ENCODE results near the gene MIOS.

Gene MIOS

GRCh38 chr7:7641129-7641663 lies 74.5 kb downstream of the MIOS start:
- peak overlapping the region; percentile 84 for H3K27ac ChIP-seq
- TF ChIP-seq ZFX (IDR thresholded peaks at IDR 0.05) (no peak), CTCF (conservative IDR thresholded peaks at IDR 0.05) (no peak)

DNA sequence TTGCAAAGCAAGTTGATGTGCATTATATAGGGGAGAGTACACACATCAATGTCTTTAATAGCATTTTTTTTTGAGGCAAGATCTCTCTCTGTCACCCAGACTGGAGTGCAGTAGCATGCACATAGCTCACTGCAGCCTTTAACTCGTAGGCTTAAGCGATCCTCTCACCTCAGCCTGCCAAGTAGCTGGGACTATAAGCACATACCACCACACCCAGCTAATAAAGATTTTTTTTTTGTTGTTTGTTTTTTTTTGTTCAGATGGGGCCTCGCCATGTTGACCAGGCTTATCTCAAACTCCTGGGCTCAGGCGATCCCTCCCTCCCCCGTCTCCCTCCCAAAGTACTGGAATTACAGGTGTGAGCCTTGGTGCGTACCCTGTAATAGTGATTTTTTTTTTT lies 75.4 kb downstream of the MIOS start:
- TF ChIP-seq ZFX (IDR thresholded peaks at IDR 0.05): no peak
- TF ChIP-seq CTCF (conservative IDR thresholded peaks at IDR 0.05): no peak
- peak overlapping the region; percentile 27; the same call in 1 of the 2 replicates for H3K27ac ChIP-seq

- TF ChIP-seq ZFX (IDR thresholded peaks at IDR 0.05) (no peak), CTCF (conservative IDR thresholded peaks at IDR 0.05) (no peak)
- no peak overlapping the region for H3K27ac ChIP-seq
Observed at GRCh38 chr7:7647495-7648036, 80.9 kb downstream of the MIOS start.

- H3K27ac ChIP-seq: no peak overlapping the region
- no peak for TF ChIP-seq ZFX (IDR thresholded peaks at IDR 0.05)
- TF ChIP-seq CTCF (conservative IDR thresholded peaks at IDR 0.05): no peak
Observed at GRCh38 chr7:7650682-7651206, 84.1 kb downstream of the MIOS start.

DNA sequence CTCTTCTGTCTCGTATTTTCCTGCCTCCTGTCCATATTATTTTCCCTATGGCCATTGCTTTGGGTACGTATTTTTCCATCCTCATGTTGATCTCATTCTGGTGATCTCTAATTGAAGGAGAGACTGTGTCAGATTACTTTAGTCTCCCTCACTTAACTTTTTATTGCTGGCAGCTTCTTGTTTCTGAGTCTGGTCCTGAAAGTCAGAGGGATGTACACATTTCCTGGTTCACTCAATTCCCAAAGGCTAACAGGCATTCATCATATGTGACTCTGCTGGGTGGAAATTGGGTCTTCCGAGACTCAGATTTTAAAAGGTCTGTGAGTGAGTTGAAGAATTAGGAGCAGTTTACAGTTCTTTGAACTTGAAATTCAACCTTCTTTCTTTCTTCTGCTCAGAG lies 84.8 kb downstream of the MIOS start:
- H3K27ac ChIP-seq: no peak overlapping the region
- TF ChIP-seq ZFX (IDR thresholded peaks at IDR 0.05) (no peak), CTCF (conservative IDR thresholded peaks at IDR 0.05) (no peak)

GRCh38 chr7:7652798-7653540 lies 86.3 kb downstream of the MIOS start:
- no peak for TF ChIP-seq ZFX (IDR thresholded peaks at IDR 0.05)
- H3K27ac ChIP-seq: no peak overlapping the region

- H3K27ac ChIP-seq: no peak overlapping the region
- TF ChIP-seq ZFX (IDR thresholded peaks at IDR 0.05): no peak
- peak; percentile 68 for TF ChIP-seq CTCF (conservative IDR thresholded peaks at IDR 0.05)
Observed at GRCh38 chr7:7653593-7654187, 87.0 kb downstream of the MIOS start.

All from C4-2B (cell line).